AG10803 (cell line): ENCODE results near the gene DHRS1.
A peak's percentile ranks its signal among the peaks of the same experiment; 100 is the strongest.

Experiments used
- DNase-seq: peaks from one replicate; pipeline ENCODE4 v3.0.0; 2010; ENCODE audit warnings: low read depth
- H3K4me3 ChIP-seq: 2 replicates; pipeline ENCODE4 v1.5.1; 2011; ENCODE audit warnings: mild to moderate bottlenecking, low read length, control low read depth
- TF ChIP-seq, protein P1 (sequence below): conservative IDR thresholded peaks from 2 replicates; pipeline ENCODE4 v1.5.1; 2011; ENCODE audit warnings: mild to moderate bottlenecking, low read length, control low read depth, inconsistent platforms

The DHRS1 gene

DNA sequence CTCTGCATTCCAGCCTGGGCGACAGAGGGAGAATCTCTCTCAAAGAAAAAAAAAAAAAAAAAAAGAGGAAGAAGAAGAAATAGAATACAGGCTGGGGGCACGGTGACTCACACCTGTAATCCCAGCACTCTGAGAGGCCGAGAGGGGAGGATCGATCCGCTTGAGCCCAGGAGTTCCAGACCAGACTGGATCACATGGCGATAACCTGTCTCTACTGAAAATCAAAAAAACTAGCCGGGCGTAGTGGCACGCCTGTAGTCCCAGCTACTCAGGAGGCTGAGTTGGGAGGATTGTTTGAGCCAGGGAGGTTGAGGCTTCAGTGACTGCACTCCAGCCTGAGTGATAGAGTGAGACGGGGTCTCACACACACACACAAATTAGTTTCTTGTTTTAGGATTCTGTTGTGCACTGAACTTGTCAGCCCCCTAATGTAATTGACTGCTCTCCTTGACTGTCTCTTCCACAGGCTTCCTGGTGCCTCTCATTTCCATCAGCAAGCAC lies 56.2 kb downstream of the DHRS1 start:
- no peak for DNase-seq
- TF ChIP-seq, protein P1, sequence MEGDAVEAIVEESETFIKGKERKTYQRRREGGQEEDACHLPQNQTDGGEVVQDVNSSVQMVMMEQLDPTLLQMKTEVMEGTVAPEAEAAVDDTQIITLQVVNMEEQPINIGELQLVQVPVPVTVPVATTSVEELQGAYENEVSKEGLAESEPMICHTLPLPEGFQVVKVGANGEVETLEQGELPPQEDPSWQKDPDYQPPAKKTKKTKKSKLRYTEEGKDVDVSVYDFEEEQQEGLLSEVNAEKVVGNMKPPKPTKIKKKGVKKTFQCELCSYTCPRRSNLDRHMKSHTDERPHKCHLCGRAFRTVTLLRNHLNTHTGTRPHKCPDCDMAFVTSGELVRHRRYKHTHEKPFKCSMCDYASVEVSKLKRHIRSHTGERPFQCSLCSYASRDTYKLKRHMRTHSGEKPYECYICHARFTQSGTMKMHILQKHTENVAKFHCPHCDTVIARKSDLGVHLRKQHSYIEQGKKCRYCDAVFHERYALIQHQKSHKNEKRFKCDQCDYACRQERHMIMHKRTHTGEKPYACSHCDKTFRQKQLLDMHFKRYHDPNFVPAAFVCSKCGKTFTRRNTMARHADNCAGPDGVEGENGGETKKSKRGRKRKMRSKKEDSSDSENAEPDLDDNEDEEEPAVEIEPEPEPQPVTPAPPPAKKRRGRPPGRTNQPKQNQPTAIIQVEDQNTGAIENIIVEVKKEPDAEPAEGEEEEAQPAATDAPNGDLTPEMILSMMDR: no peak
- H3K4me3 ChIP-seq: peak overlapping the region; percentile 94

DNA sequence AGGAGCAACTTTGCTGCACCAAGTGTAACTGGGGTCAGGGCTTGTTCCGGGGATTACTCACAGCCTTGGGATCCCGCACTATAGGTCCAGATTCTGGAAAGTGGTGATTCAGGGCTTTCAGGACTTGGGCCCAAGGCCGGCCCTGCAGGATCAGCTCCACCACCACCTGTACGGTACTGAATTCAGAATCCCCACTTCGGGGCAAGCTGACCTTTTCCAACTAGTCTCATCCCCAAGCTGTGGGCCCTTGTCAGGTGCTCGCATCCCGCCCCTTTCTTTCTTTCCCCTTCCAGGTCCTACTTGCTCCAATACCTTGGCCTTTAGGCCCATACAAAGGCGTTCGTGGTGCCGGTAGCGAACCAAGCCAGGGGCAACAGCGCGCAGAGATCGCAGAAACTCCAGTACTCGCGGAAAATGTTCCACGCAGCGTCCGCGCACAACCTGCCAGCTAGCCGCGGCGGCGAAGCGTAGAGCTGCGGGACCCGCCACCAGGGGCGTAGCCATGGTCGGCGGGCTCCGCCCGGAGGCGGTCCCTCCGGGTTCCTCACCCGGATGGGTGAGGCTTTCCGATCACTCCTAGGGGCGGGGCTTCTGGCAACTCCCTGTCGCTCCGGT lies 57.6 kb downstream of the DHRS1 start:
- peak overlapping the region; percentile 94 for H3K4me3 ChIP-seq
- TF ChIP-seq, protein P1: peak; percentile 48
- DNase-seq: peak; percentile 89
